ENCODE data around the gene ZNF629.
A peak's percentile ranks its signal among the peaks of the same experiment; 100 is the strongest.
"Not testable (repeated sequence)": the region's sequence is repeated elsewhere in the genome, so short reads cannot be mapped to it uniquely, and the experiment has no call there.

The ZNF629 gene

DNA sequence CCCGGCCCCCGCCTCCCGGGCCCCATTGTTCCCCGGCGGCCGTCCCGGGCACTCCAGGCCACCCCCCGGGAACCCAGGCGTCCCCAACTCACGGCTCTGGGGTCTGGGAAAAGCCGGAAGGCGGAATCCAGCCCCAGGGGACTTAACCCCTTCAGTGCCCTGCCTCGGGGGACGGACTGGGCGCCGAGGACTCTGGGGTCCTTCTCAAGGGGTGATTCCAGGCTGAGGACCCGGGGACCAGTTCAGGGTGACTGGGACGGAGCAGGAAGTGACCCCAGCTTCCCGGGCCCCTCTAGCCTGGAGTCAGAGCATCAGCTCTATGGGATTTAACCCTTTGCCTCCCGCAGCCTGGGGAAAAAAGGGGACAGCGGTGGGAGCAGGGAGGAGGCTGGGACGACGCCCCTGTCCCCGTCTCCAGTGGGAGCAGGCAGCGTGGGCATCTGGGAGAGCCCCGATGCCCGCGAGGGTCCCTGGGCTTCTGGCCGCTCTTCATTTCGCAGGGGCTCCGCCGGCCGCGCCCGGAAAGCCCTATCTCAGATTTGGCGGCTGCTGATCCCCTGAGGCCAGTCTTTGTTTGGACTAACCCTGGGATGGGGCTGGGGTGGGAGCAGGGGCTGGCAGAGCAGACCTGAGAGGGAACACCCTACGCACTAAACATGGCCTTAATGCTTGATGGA, at the start of gene ZNF629:
ZNF629 (minus strand) TSS at position 270 of the 677 bp plus-strand sequence. CDS start 2,723 bp downstream, outside the sequence.
- TF ChIP-seq CTCF (IDR thresholded peaks at IDR 0.05; ENCODE audit: low read depth, low read length, missing control alignments), result no peak
- no peak for DNase-seq (ENCODE audit: low read depth)
- H3K4me3 ChIP-seq (ENCODE audit: low read depth, low read length), result peak within 1 kb of the TSS; percentile 96
- in situ Hi-C loops (cut with HindIII; ENCODE audit: low sequenced_read_pairs), result loop anchor here (10.0 kb wide), 1 partner anchor 88 kb away; no protein-coding TSS in a partner anchor

- TF ChIP-seq CTCF (IDR thresholded peaks at IDR 0.05; ENCODE audit: low read depth, low read length, missing control alignments), result no peak
- in situ Hi-C loops (cut with HindIII; ENCODE audit: low sequenced_read_pairs), result no loop called here
- no peak overlapping the region for H3K4me3 ChIP-seq (ENCODE audit: low read depth, low read length)
- DNase-seq (ENCODE audit: low read depth), result no peak
Observed at GRCh38 chr16:30834130-30834740, 47.2 kb upstream of the ZNF629 start.

- no peak for TF ChIP-seq CTCF (IDR thresholded peaks at IDR 0.05; ENCODE audit: low read depth, low read length, missing control alignments)
- H3K4me3 ChIP-seq (ENCODE audit: low read depth, low read length), result no peak overlapping the region
- no peak for DNase-seq (ENCODE audit: low read depth)
- in situ Hi-C loops (cut with HindIII; ENCODE audit: low sequenced_read_pairs), result no loop called here
Observed at GRCh38 chr16:30830072-30830417, 43.0 kb upstream of the ZNF629 start.

DNA sequence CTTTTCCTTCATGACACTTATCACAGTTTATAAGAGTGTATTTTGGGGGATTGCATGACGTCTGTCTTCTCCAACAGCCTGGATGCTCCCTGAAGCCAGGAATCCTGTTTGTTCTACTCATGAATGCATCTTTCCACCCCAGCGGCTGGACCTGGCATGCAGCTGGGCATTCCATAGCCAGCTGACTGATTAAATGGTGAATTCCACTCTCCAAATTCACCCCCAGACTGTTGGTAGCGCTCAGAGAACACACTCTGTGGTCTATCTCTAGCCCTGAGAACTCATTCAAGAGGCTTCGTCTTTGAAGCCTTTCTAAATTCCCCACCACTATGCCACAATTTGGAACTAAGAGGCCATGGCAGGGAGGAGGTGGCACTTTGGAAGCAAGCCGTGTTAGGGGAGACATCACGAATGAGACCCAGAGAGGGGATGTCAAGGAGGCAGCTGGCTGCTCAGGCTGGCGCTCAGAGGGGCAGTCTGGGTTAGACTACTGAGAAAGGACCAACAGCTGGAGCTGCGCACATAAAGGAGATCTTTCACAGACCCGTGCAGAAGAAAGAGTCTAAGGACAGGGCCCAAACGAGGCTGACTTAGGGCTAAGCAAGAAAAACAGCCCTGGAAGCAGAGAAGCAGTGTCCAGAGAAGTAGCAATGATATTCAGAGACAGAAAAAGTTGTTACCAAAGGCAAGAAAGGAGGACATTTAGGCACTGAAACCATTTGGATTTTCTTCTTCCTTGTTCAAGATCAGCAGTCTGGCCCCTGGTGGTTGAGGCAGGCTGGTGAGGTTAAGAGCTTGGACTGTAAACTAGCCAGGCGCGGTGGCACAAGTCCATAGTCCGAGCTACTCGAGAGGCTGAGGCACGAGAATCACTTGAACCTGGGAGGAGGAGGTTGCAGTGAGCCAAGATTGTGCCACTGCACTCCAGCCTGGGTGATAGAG, 42.4 kb upstream of the ZNF629 start:
- in situ Hi-C loops (cut with HindIII; ENCODE audit: low sequenced_read_pairs), result no loop called here
- no peak for DNase-seq (ENCODE audit: low read depth)

GRCh38 chr16:30821891-30822290, 34.9 kb upstream of the ZNF629 start:
- no peak overlapping the region for H3K4me3 ChIP-seq (ENCODE audit: low read depth, low read length)
- DNase-seq (ENCODE audit: low read depth), result no peak
- in situ Hi-C loops (cut with HindIII; ENCODE audit: low sequenced_read_pairs), result no loop called here
- TF ChIP-seq CTCF (IDR thresholded peaks at IDR 0.05; ENCODE audit: low read depth, low read length, missing control alignments), result no peak

More for the DNA sequence above, 42.4 kb upstream of the ZNF629 start:
- H3K4me3 ChIP-seq (ENCODE audit: low read depth, low read length), result no peak overlapping the region
- no peak for TF ChIP-seq CTCF (IDR thresholded peaks at IDR 0.05; ENCODE audit: low read depth, low read length, missing control alignments)

GRCh38 chr16:30821441-30821840, 34.4 kb upstream of the ZNF629 start:
- H3K4me3 ChIP-seq (ENCODE audit: low read depth, low read length); DNase-seq (ENCODE audit: low read depth); in situ Hi-C loops (cut with HindIII; ENCODE audit: low sequenced_read_pairs): not testable (repeated sequence)
